MM.1S (cell line): ENCODE measurements around the gene PRKCH.
A peak's percentile ranks its signal among the peaks of the same experiment; 100 is the strongest.
"Not testable (repeated sequence)": the region's sequence is repeated elsewhere in the genome, so short reads cannot be mapped to it uniquely, and the experiment has no call there.

Source experiments
- DNase-seq: peaks from one replicate; pipeline ENCODE4 v3.0.0-alpha.2; 2015
- H2AFZ ChIP-seq: fragments of 300-600 bp; sonication (generic); 2 replicates; pipeline ENCODE4 v1.6.0; 2016; ENCODE audit warnings: antibody characterized with exemption, low read length
- H3F3A ChIP-seq: fragments of 300-600 bp; sonication (generic); 2 replicates; pipeline ENCODE4 v1.6.1; 2016; ENCODE audit warnings: mild to moderate bottlenecking, antibody characterized with exemption, low read length, moderate library complexity, mixed read lengths; ENCODE audit not compliant: insufficient read depth
- H3K27ac ChIP-seq: fragments of 300-600 bp; sonication (generic); 2 replicates; pipeline ENCODE4 v1.5.1; 2016; ENCODE audit warnings: mild to moderate bottlenecking, low read length
- H3K27me3 ChIP-seq: fragments of 300-600 bp; sonication (generic); replicated peaks from 2 replicates; pipeline ENCODE4 v1.6.0; 2016; ENCODE audit warnings: low read length; ENCODE audit not compliant: insufficient read depth
- H3K36me3 ChIP-seq: fragments of 300-600 bp; sonication (generic); replicated peaks from 2 replicates; pipeline ENCODE4 v1.6.1; 2016; ENCODE audit warnings: mild to moderate bottlenecking, low read length, mixed read lengths; ENCODE audit not compliant: insufficient read depth
- H3K4me1 ChIP-seq: fragments of 300-600 bp; sonication (generic); 2 replicates; pipeline ENCODE4 v1.6.1; 2016; ENCODE audit warnings: low read length, mixed read lengths
- H3K4me2 ChIP-seq: fragments of 300-600 bp; sonication (generic); 2 replicates; pipeline ENCODE4 v1.6.0; 2016; ENCODE audit warnings: low read depth, low read length
- H3K4me3 ChIP-seq: fragments of 300-600 bp; sonication (generic); 2 replicates; pipeline ENCODE4 v1.5.1; 2016; ENCODE audit warnings: low read length, mixed read lengths
- H3K79me2 ChIP-seq: fragments of 300-600 bp; sonication (generic); 2 replicates; pipeline ENCODE4 v1.6.1; 2016; ENCODE audit warnings: mixed run types, low read length, mixed read lengths
- H3K9ac ChIP-seq: fragments of 300-600 bp; sonication (generic); 2 replicates; pipeline ENCODE4 v1.6.1; 2016; ENCODE audit warnings: low read length, mixed read lengths
- H3K9me2 ChIP-seq: fragments of 300-600 bp; sonication (generic); replicated peaks from 2 replicates; pipeline ENCODE4 v1.6.1; 2016; ENCODE audit warnings: mild to moderate bottlenecking, low read length, mixed read lengths; ENCODE audit not compliant: insufficient read depth
- H3K9me3 ChIP-seq: fragments of 300-600 bp; sonication (generic); replicated peaks from 2 replicates; pipeline ENCODE4 v1.6.1; 2016; ENCODE audit warnings: mild to moderate bottlenecking, low read length, mixed read lengths; ENCODE audit not compliant: insufficient read depth
- H4K20me1 ChIP-seq: fragments of 300-600 bp; sonication (generic); 2 replicates; pipeline ENCODE4 v1.6.1; 2016; ENCODE audit warnings: mild to moderate bottlenecking, low read length, moderate library complexity, mixed read lengths; ENCODE audit not compliant: insufficient read depth
- CTCF ChIP-seq: fragments of 300-600 bp; sonication (generic); IDR thresholded peaks from 2 replicates; pipeline ENCODE4 v1.5.1; 2016; ENCODE audit warnings: antibody characterized with exemption, low read length, mixed read lengths
- EZH2 ChIP-seq: fragments of 300-600 bp; sonication (generic); optimal IDR thresholded peaks from 2 replicates; pipeline ENCODE3; 2017; ENCODE audit warnings: low read depth, mild to moderate bottlenecking, antibody characterized with exemption, low read length, mixed read lengths
- EZH2phosphoT487 ChIP-seq: fragments of 300-600 bp; sonication (generic); IDR thresholded peaks from 2 replicates; pipeline ENCODE4 v1.6.1; 2018; ENCODE audit warnings: antibody characterized with exemption, low read length

PRKCH gene

GRCh38 chr14:61461808-61462275 lies 140.5 kb downstream of the PRKCH start:
- Histone ChIP-seq H3K4me1 (no peaks in the 10 kb centered on the region), H4K20me1 (no peaks in the 10 kb centered on the region), H3K36me3 (no peaks in the 10 kb centered on the region), H3K9me3 (no peaks in the 10 kb centered on the region), H3F3A (no peaks in the 10 kb centered on the region), H3K4me2 (no peak overlapping the region), H3K27ac (no peak overlapping the region), H3K9ac (no peak overlapping the region), H3K9me2 (no peaks in the 10 kb centered on the region), H3K4me3 (no peak overlapping the region), H2AFZ (no peak overlapping the region), H3K27me3 (no peaks in the 10 kb centered on the region), H3K79me2 (no peaks in the 10 kb centered on the region)
- peak; percentile 39 for DNase-seq
- TF ChIP-seq EZH2phosphoT487 = no peak
- TF ChIP-seq CTCF = peak; percentile 50
- no peak for TF ChIP-seq EZH2

- no peak for DNase-seq
- no peak overlapping the region for H3K4me2 ChIP-seq
- H3K27ac ChIP-seq = no peak overlapping the region
Measured at GRCh38 chr14:61462566-61463193, 141.3 kb downstream of the PRKCH start.

GRCh38 chr14:61463664-61464285 lies 142.4 kb downstream of the PRKCH start:
- Histone ChIP-seq H4K20me1 (no peaks in the 10 kb centered on the region), H3K79me2 (no peaks in the 10 kb centered on the region), H3K27me3 (no peaks in the 10 kb centered on the region), H3K4me2 (no peak overlapping the region), H3K4me1 (no peaks in the 10 kb centered on the region), H3K9me3 (no peaks in the 10 kb centered on the region), H3K9me2 (no peaks in the 10 kb centered on the region), H3F3A (no peaks in the 10 kb centered on the region), H2AFZ (no peak overlapping the region), H3K27ac (no peak overlapping the region), H3K9ac (no peak overlapping the region), H3K4me3 (no peak overlapping the region), H3K36me3 (no peaks in the 10 kb centered on the region)
- DNase-seq = no peak
- TF ChIP-seq EZH2 = no peak
- no peak for TF ChIP-seq EZH2phosphoT487
- TF ChIP-seq CTCF = no peak

More at GRCh38 chr14:61462566-61463193, 141.3 kb downstream of the PRKCH start:
- Histone ChIP-seq H3F3A (no peaks in the 10 kb centered on the region), H3K36me3 (no peaks in the 10 kb centered on the region), H3K27me3 (no peaks in the 10 kb centered on the region), H4K20me1 (no peaks in the 10 kb centered on the region), H3K9me3 (no peaks in the 10 kb centered on the region), H3K4me1 (no peaks in the 10 kb centered on the region), H3K4me3 (no peak overlapping the region), H3K9me2 (no peaks in the 10 kb centered on the region), H3K79me2 (no peaks in the 10 kb centered on the region), H2AFZ (no peak overlapping the region), H3K9ac (no peak overlapping the region)
- no peak for TF ChIP-seq EZH2phosphoT487
- no peak for TF ChIP-seq CTCF
- no peak for TF ChIP-seq EZH2

GRCh38 chr14:61464539-61465320 lies 143.4 kb downstream of the PRKCH start:
- H3K9me2 ChIP-seq, H3K36me3 ChIP-seq, H3K9ac ChIP-seq, H3K79me2 ChIP-seq, H3K27ac ChIP-seq, H3K4me2 ChIP-seq, H3K27me3 ChIP-seq, H3F3A ChIP-seq, H4K20me1 ChIP-seq, H3K4me1 ChIP-seq, H3K9me3 ChIP-seq, DNase-seq, H3K4me3 ChIP-seq, H2AFZ ChIP-seq: not testable (repeated sequence)
